ENCODE measurements around the gene TBCK. TPM values are rescaled to one million over a fixed set of nuclear protein-coding genes. Genes with fewer than 3 reads are reported as not detected.
A peak's percentile ranks its signal among the peaks of the same experiment; 100 is the strongest.
"Not testable (repeated sequence)": the region's sequence is repeated elsewhere in the genome, so short reads cannot be mapped to it uniquely, and the experiment has no call there.

The TBCK gene
- total and polyA plus RNA-seq, 5 experiments from 2014 or later: 20.7 to 65.1 (median 32.5) TPM

DNA sequence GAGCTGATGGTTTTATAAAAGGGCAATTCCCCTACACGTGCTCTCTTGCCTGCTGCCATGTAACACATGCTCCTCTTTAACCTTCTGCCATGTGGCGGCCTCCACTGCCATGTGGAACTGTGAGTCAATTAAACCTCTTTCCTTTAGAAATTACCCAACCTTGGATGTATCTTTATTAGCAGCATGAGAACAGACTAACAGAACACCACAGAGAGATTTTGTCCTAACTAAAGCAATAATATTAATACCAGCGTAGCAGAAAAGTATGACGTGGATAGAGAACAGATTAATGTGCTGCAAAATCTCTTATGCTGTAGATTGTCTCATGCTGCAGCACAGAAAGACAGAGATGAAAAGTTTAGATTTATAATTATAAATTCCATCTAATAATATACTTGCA lies 23.4 kb upstream of the TBCK start:
- POLR2A ChIA-PET: no interaction called here
- Mint-ChIP-seq H3K27me3 (no peaks in the 10 kb centered on the region), H3K4me1 (peaks cover 29 to 68% (median 55%) of the 10 kb centered on the region in 4 donors), H3K4me3 (peak overlapping the region in 2 of 10 donors; percentile 0 to 34), H3K9me3 (peaks cover 0 to 24% (median 12%) of the 10 kb centered on the region in 9 donors), H3K36me3 (peaks cover 42 to 90% (median 71%) of the 10 kb centered on the region in 3 donors), H3K27ac (peak overlapping the region in 1 of 10 donors; percentile 29)
- DNase-seq (no peak), ATAC-seq (no peak)

DNA sequence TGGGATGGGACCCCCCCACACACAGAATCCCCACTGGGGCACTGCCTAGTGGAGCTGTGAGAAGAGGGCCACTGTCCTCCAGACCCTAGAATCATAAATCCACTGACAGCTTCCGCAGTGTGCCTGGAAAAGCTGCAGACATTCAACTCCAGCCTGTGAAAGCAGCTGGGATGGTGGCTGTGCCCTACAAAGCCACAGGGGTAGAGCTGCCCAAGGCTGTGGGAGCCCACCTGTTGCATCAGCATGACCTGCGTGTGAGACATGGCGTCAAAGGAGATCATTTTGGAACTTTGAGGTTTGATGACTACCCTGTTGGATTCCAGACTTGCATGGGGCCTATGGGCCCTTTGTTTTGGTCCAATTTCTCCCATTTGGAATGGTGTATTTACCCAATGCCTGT lies 22.7 kb upstream of the TBCK start:
- Mint-ChIP-seq H3K36me3 (peaks cover 42 to 91% (median 76%) of the 10 kb centered on the region in 3 donors), H3K27ac (no peak overlapping the region), H3K27me3 (no peaks in the 10 kb centered on the region), H3K4me1 (peaks cover 24 to 62% (median 49%) of the 10 kb centered on the region in 4 donors), H3K9me3 (peaks cover 0 to 24% (median 12%) of the 10 kb centered on the region in 9 donors), H3K4me3 (no peak overlapping the region)
- ATAC-seq: no peak
- POLR2A ChIA-PET: no interaction called here
- no peak for DNase-seq

DNA sequence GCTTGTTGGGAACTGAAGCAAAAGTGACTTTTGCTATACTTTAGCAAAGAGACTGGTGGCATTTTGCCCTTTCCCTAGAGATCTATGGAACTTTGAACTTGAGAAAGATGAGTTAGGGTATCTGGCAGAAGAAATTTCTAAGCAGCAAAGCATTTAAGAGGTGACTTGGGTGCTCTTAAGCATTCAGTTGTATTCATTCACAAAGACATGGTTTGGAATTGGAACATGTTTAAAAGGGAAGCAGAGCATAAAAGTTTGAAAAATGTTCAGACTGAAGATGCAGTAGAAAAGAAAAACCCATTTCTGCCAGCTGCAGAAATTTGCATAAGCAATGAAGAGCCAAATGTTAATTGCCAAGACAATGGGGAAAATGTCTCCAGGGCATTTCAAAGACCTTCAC lies 21.9 kb upstream of the TBCK start:
- Mint-ChIP-seq H3K27ac (no peak overlapping the region), H3K9me3 (peaks cover 0 to 24% (median 12%) of the 10 kb centered on the region in 9 donors), H3K27me3 (no peaks in the 10 kb centered on the region), H3K4me3 (no peak overlapping the region), H3K4me1 (peaks cover 24 to 55% (median 44%) of the 10 kb centered on the region in 4 donors), H3K36me3 (peaks cover 42 to 95% (median 81%) of the 10 kb centered on the region in 3 donors)
- ATAC-seq (no peak), DNase-seq (no peak)
- POLR2A ChIA-PET: no interaction called here

DNA sequence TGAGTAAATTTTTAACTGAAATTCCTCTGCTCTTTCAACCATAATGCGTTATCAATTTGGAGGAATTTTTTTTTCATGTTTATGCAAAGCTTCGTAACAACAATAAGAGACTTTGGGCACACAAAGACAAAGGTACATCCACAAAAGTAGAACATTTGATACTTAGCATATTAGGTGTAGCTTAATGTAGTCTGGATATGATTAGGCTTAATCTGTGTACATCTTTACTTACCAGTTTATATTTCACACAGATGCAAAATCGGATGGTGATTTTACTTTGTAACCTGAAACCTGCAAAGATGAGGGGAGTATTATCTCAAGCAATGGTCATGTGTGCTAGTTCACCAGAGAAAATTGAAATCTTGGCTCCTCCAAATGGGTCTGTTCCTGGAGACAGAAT lies 20.6 kb upstream of the TBCK start:
- DNase-seq (no peak), ATAC-seq (no peak)
- POLR2A ChIA-PET: no interaction called here
- Mint-ChIP-seq H3K27me3 (no peaks in the 10 kb centered on the region), H3K4me1 (peaks cover 17 to 42% (median 33%) of the 10 kb centered on the region in 4 donors), H3K4me3 (no peak overlapping the region), H3K36me3 (peaks cover 45 to 93% (median 79%) of the 10 kb centered on the region in 3 donors), H3K27ac (no peak overlapping the region), H3K9me3 (peaks cover 0 to 24% (median 12%) of the 10 kb centered on the region in 9 donors)

DNA sequence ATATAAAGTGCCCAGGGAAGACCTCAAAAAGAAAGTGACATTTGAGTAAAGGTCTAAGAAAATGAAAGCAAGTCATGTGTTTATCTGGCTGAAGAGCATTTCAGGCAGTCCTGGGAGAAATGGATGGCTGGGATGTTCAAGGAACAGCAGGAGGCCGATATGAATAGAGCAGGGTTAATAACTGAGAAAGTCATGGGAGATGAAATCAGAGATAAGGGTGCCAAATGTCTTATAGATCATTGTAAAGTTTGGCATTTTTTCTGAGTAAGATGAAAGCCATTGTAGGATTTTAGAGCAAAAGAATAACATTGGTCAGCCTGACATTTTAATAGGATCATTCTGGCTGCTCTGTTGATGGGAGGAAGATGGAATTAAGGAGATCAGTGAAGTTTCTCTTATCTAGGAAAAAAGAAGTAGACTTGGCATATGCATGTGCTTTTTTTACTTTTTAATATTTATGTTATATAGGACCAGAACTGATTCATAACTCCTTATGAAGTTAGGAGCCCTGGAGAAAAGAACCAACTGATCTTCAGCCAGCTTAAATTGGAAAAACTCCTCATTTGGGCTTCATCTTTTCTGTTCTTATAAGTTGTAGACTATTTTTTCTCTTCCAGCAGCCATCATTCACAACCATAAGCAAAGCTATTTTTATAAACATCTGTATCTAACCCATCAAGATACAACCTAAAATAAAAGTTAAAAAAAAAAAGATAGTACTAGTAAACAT lies 18.9 kb upstream of the TBCK start:
- ATAC-seq (no peak), DNase-seq (no peak)
- Mint-ChIP-seq H3K4me3 (no peak overlapping the region), H3K36me3 (peaks cover 38 to 90% (median 71%) of the 10 kb centered on the region in 3 donors), H3K4me1 (peaks cover 9 to 29% (median 17%) of the 10 kb centered on the region in 4 donors), H3K27ac (no peak overlapping the region), H3K27me3 (no peaks in the 10 kb centered on the region), H3K9me3 (peaks cover 0 to 16% (median 12%) of the 10 kb centered on the region in 9 donors)
- POLR2A ChIA-PET: no interaction called here

DNA sequence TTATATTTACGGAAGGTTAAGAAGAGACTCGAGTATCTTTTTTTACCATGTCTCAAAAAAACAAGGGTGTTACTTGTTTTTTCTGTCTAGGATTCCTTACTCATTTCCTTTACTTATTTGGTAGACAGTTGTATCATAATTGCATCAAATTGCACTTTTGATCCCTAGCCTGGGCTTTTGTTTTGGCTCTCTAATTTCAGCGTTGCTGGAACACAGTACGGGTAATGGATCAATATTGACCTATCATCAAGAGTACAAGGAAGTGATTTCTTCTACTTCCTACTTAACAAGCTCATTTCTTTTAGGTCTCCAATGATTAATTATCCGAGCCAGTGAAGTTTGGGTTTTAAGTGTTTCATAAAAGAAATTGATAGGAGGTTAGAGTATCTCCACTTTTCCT lies 17.2 kb upstream of the TBCK start:
- POLR2A ChIA-PET: no interaction called here
- Mint-ChIP-seq H3K36me3 (peaks cover 26 to 91% (median 59%) of the 10 kb centered on the region in 3 donors), H3K9me3 (peaks cover 0 to 13% (median 8%) of the 10 kb centered on the region in 9 donors), H3K4me1 (peaks cover 1 to 18% (median 11%) of the 10 kb centered on the region in 4 donors), H3K4me3 (no peak overlapping the region), H3K27me3 (no peaks in the 10 kb centered on the region), H3K27ac (peak overlapping the region in 1 of 10 donors; percentile 43)
- DNase-seq (no peak), ATAC-seq (no peak)

DNA sequence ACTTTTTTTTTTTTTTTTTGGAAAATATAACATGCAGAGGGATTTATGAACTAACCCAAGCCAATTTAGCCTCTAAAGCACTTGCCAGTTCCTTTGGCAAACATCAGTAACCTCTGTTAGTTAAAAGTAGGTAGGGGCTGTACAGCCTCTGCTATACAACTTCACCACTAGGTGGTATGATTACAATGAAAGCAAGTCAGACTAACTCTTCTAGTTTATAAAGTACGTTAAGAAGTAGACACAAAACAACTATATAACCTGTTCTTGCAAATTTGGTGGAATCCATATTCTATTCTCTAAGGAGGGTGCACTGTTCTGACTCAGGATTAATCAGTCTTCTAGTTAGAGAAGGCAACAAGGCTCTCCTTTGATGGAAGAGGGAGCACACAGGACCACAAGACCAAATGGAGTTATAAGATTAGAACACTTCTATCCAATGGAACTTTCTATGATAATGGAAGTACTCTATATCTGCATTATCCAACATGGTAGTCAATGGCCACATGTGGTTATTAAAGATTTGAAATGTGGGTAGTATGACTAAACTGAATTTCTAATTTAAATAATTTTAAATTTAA lies 13.1 kb upstream of the TBCK start:
- Mint-ChIP-seq H3K9me3 (no peaks in the 10 kb centered on the region), H3K4me1 (peaks cover 0 to 8% (median 3%) of the 10 kb centered on the region in 4 donors), H3K27ac (no peak overlapping the region), H3K4me3 (no peak overlapping the region), H3K27me3 (no peaks in the 10 kb centered on the region), H3K36me3 (peaks cover 13 to 83% (median 37%) of the 10 kb centered on the region in 3 donors)
- peak in 2 of 10 donors; percentile 9 to 10 for DNase-seq
- peak in 1 of 2 donors; percentile 73 for ATAC-seq
- POLR2A ChIA-PET: no interaction called here

DNA sequence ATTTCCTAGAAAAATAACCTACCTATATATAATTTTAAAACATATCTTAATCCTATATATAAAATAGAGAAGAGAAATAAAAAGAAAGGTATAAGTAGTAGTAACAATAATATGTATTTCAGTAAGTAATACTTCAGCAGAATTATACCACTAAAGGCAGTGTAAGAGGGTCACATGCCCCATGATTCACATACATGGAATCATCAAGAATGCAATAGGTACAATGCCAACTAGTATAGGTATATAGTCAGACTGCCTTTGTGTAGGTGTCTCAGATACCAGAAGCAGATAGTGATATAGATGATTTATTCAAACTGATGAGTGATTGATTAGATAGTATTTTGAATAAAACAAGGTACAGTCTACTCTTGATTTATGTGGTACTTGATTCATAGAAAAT lies 9.8 kb upstream of the TBCK start:
- peaks cover 0 to 2% (median 0%) of the 10 kb centered on the region in 9 donors for H3K9me3 Mint-ChIP-seq
- no peak overlapping the region for H3K27ac Mint-ChIP-seq
- H3K36me3 Mint-ChIP-seq: peaks cover 5 to 66% (median 21%) of the 10 kb centered on the region in 3 donors
- POLR2A ChIA-PET: no interaction called here
- no peak overlapping the region for H3K4me3 Mint-ChIP-seq
- H3K27me3 Mint-ChIP-seq: no peaks in the 10 kb centered on the region
- ATAC-seq: no peak
- no peak for DNase-seq
- peaks cover 0 to 18% (median 11%) of the 10 kb centered on the region in 4 donors for H3K4me1 Mint-ChIP-seq

DNA sequence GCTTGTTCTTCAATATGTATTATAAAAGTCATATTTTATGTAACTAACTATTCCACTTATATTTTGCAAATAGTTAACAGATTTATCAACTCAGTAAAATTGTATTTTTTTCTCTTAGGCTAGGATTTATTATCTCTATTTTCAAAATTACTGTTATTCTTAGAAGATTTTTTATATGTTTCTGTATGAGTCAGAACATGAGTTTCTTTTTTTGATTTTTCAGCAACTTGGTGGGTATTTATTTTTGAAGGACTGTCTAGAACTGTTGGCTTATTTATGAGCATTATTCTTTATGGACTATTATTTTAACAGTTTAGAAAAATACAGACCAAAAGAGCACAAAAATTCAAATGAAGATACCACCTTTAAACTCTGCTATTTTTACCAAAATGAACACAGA lies 7.1 kb upstream of the TBCK start:
- Mint-ChIP-seq H3K4me3 (no peak overlapping the region), H3K27me3 (no peaks in the 10 kb centered on the region), H3K9me3 (peaks cover 0 to 2% (median 0%) of the 10 kb centered on the region in 9 donors), H3K4me1 (peaks cover 8 to 22% (median 17%) of the 10 kb centered on the region in 4 donors), H3K36me3 (peaks cover 13 to 53% (median 23%) of the 10 kb centered on the region in 3 donors), H3K27ac (peak overlapping the region in 1 of 10 donors; percentile 8)
- ATAC-seq: no peak
- POLR2A ChIA-PET: no interaction called here
- DNase-seq: no peak

DNA sequence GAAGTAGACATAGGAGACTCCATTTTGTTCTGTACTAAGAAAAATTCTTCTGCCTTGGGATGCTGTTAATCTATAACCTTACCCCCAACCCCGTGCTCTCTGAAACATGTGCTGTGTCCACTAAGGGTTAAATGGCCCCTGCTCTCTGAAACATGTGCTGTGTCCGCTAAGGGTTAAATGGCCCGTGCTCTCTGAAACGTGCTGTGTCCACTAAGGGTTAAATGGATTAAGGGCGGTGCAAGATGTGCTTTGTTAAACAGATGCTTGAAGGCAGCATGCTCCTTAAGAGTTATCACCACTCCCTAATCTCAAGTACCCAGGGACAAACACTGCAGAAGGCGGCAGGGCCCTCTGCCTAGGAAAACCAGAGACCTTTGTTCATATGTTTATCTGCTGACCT lies 5.8 kb upstream of the TBCK start:
- H3K27me3 Mint-ChIP-seq, DNase-seq, H3K9me3 Mint-ChIP-seq, POLR2A ChIA-PET, ATAC-seq: not testable (repeated sequence)
- peaks cover 8 to 22% (median 17%) of the 10 kb centered on the region in 4 donors for H3K4me1 Mint-ChIP-seq
- H3K4me3 Mint-ChIP-seq: peak overlapping the region in 1 of 10 donors; percentile 27
- H3K27ac Mint-ChIP-seq: peak overlapping the region in 1 of 10 donors; percentile 27
- H3K36me3 Mint-ChIP-seq: peaks cover 8 to 40% (median 13%) of the 10 kb centered on the region in 3 donors

DNA sequence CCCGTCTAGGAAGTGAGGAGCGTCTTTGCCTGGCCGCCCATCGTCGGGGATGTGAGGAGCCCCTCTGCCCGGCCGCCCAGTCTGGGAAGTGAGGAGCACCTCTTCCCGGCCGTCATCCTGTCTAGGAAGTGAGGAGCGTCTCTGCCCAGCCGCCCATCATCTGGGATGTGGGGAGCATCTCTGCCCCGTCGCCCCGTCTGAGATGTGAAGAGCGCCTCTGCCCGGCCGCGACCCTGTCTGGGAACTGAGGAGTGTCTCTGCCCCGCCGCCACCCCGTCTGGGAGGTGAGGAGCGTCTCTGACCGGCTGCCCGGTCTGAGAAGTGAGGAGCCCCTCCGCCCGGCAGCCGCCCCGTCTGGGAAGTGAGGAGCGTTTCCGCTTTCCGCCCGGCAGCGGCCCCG lies 5.2 kb upstream of the TBCK start:
- H3K9me3 Mint-ChIP-seq, H3K4me3 Mint-ChIP-seq, DNase-seq, H3K27me3 Mint-ChIP-seq, H3K27ac Mint-ChIP-seq, ATAC-seq, POLR2A ChIA-PET: not testable (repeated sequence)
- Mint-ChIP-seq H3K36me3 (peaks cover 8 to 35% (median 13%) of the 10 kb centered on the region in 3 donors), H3K4me1 (peaks cover 8 to 22% (median 17%) of the 10 kb centered on the region in 4 donors)

DNA sequence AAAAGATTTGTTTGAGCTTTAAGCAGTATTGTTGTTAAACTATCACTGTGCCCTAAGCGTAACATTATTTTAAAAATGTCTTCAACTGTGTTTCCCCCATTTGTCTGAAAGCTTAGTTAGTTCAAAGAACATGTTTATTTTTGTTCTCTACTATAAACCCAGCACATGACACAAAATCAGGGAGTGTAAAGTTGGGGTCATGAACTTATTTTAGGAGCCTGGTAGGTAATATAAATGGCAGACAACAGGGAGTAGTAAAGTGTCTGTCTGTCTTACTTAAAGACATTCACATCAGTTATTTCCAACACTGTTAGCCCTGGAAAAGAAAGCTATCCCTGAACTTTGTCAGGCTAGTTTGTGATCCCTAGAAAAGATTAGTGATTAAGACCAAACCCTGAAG lies 4.2 kb upstream of the TBCK start:
- Mint-ChIP-seq H3K9me3 (peaks cover 0 to 2% (median 0%) of the 10 kb centered on the region in 9 donors), H3K27me3 (no peaks in the 10 kb centered on the region), H3K4me3 (no peak overlapping the region), H3K27ac (peak overlapping the region in 1 of 10 donors; percentile 43), H3K4me1 (peaks cover 8 to 25% (median 17%) of the 10 kb centered on the region in 4 donors), H3K36me3 (peaks cover 8 to 31% (median 13%) of the 10 kb centered on the region in 3 donors)
- POLR2A ChIA-PET: no interaction called here
- ATAC-seq (no peak), DNase-seq (no peak)

DNA sequence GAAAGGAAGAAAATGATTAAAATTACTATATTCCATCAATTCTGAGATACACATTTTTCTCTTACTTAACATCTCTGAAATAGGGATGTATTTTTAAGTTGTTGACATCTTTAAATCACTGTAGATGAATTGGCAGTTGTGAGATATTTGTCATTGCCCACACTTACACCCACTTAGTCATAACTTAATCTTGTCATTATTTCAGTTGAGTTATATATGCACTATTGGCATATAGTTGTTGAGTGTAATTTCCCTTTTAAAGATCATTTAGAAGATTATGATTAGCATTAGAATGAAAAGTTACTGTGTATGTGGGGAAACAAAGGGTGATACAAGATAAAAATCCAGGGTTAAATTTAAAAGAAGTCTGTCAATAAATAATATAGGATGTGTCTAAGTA lies 2.5 kb upstream of the TBCK start:
- H3K4me1 Mint-ChIP-seq: peaks cover 14 to 41% (median 25%) of the 10 kb centered on the region in 4 donors
- peak overlapping the region in 2 of 10 donors; percentile 18 to 50 for H3K4me3 Mint-ChIP-seq
- H3K27ac Mint-ChIP-seq: peak overlapping the region in 3 of 10 donors; percentile 29 to 37 (median 36)
- POLR2A ChIA-PET: no interaction called here
- no peaks in the 10 kb centered on the region for H3K27me3 Mint-ChIP-seq
- no peak for DNase-seq
- H3K9me3 Mint-ChIP-seq: peaks cover 0 to 2% (median 0%) of the 10 kb centered on the region in 9 donors
- no peak for ATAC-seq
- H3K36me3 Mint-ChIP-seq: peaks cover 8 to 24% (median 13%) of the 10 kb centered on the region in 3 donors
